ENCODE data around the gene CDH4. TPM values are rescaled to one million over a fixed set of nuclear protein-coding genes. Genes with fewer than 3 reads are reported as not detected.

CDH4 gene
- total and polyA plus RNA-seq, 2 of the 4 experiments (the other 2 are of a cell fraction), result 1.6 to 3.5 TPM

DNA sequence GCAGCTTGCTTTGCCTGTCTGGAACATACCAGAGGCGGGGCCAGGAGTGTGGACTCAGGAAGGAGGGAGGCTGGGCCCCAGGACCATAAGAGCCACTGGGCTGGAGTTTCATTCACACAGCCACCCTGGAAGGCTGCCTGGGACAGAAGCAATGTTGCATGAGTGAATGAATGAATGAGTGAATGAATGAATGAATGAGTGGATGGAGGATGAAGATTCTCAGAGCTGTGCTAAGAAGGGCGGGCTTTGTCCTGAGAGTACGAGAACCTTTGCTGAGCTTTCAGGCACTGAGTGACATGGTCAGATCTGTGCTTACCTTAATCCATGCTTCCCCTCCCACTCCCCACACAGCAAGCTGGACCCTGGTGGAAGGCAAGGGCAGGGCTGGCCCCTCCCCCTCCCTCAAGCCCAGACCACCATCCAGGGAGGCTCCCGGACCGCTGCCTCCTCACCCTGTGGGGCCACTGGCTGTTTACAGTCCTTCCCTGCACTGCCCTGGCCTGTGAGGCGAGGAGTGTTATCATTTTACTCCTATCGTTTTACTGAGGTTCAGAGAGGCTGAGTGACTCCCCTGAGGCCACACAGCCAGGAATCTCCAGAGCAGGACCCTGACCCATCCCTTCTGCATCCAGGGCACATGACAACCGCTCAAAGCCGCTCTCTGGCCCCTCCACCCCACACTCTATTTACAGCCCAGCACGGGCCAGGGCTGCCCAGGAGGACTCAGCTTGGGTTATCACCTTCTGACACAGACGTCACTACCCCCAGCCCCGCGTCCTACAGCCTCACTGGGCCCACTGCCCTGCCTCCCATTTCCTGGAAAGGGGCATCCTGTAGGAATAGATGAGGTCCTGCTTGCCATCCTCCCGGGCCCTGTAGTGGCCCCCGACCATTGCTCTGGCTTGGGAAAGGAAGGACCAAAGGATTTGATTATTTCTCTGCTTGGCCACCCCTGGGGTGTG, 543.9 kb downstream of the CDH4 start:
- no peak for ATAC-seq (ENCODE audit: low read depth)
- TF ChIP-seq MAZ (IDR thresholded peaks at IDR 0.05; ENCODE audit: borderline replicate concordance, low read depth, low read length) (no peak), MAFK (IDR thresholded peaks at IDR 0.05; ENCODE audit: low read depth, low read length) (no peak), MXI1 (IDR thresholded peaks at IDR 0.05; ENCODE audit: borderline replicate concordance, low read depth, low read length) (no peak), BHLHE40 (IDR thresholded peaks at IDR 0.05; ENCODE audit: low read depth, low read length) (no peak), CEBPB (IDR thresholded peaks at IDR 0.05; ENCODE audit: low read depth, low read length) (no peak), RAD21 (IDR thresholded peaks at IDR 0.05; ENCODE audit: low read length) (no peak), SMC3 (IDR thresholded peaks at IDR 0.05; ENCODE audit: low read depth, low read length) (no peak), POLR2A (IDR thresholded peaks at IDR 0.05; ENCODE audit: low read depth, low read length) (no peak), NFE2L2 (IDR thresholded peaks at IDR 0.05; ENCODE audit: low read depth, low read length) (no peak), RCOR1 (IDR thresholded peaks at IDR 0.05; ENCODE audit: insufficient replicate concordance, low read length) (no peak), RFX5 (IDR thresholded peaks at IDR 0.05; ENCODE audit: low read depth, low read length) (no peak), CHD1 (IDR thresholded peaks at IDR 0.05; ENCODE audit: low read depth, low read length) (no peak)
- TF ChIP-seq, protein P1, sequence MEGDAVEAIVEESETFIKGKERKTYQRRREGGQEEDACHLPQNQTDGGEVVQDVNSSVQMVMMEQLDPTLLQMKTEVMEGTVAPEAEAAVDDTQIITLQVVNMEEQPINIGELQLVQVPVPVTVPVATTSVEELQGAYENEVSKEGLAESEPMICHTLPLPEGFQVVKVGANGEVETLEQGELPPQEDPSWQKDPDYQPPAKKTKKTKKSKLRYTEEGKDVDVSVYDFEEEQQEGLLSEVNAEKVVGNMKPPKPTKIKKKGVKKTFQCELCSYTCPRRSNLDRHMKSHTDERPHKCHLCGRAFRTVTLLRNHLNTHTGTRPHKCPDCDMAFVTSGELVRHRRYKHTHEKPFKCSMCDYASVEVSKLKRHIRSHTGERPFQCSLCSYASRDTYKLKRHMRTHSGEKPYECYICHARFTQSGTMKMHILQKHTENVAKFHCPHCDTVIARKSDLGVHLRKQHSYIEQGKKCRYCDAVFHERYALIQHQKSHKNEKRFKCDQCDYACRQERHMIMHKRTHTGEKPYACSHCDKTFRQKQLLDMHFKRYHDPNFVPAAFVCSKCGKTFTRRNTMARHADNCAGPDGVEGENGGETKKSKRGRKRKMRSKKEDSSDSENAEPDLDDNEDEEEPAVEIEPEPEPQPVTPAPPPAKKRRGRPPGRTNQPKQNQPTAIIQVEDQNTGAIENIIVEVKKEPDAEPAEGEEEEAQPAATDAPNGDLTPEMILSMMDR (conservative IDR thresholded peaks at IDR 0.05; ENCODE audit: low read depth, low read length), result no peak
- TF ChIP-seq, protein P2, sequence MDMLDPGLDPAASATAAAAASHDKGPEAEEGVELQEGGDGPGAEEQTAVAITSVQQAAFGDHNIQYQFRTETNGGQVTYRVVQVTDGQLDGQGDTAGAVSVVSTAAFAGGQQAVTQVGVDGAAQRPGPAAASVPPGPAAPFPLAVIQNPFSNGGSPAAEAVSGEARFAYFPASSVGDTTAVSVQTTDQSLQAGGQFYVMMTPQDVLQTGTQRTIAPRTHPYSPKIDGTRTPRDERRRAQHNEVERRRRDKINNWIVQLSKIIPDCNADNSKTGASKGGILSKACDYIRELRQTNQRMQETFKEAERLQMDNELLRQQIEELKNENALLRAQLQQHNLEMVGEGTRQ (IDR thresholded peaks at IDR 0.05; ENCODE audit: low read depth, low read length), result no peak
- TF ChIP-seq, protein P3, sequence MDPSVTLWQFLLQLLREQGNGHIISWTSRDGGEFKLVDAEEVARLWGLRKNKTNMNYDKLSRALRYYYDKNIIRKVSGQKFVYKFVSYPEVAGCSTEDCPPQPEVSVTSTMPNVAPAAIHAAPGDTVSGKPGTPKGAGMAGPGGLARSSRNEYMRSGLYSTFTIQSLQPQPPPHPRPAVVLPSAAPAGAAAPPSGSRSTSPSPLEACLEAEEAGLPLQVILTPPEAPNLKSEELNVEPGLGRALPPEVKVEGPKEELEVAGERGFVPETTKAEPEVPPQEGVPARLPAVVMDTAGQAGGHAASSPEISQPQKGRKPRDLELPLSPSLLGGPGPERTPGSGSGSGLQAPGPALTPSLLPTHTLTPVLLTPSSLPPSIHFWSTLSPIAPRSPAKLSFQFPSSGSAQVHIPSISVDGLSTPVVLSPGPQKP (IDR thresholded peaks at IDR 0.05; ENCODE audit: borderline replicate concordance, low read depth, low read length), result no peak

More for the DNA sequence above, 543.9 kb downstream of the CDH4 start:
- H3K18ac ChIP-seq (ENCODE audit: low read depth, low read length), result no peak overlapping the region
- no peaks in the 10 kb centered on the region for H3K9me1 ChIP-seq (ENCODE audit: insufficient read depth, low read length)
- in situ Hi-C loops (cut with MboI; ENCODE audit: low sequenced_read_pairs) (no loop called here), dilution Hi-C loops (cut with HindIII; ENCODE audit: low sequenced_read_pairs, unreplicated experiment) (no loop called here), intact Hi-C loops (cut with micrococcal nuclease) (no loop called here)
- no peak overlapping the region for H2BK5ac ChIP-seq (ENCODE audit: low read depth, low read length, poor library complexity, severe bottlenecking)
- H2AK9ac ChIP-seq (replicated peaks; ENCODE audit: low read depth, low read length, poor library complexity), result no peak overlapping the region
- H2BK15ac ChIP-seq (ENCODE audit: low read depth, low read length), result no peak overlapping the region
- H3K4me1 ChIP-seq (ENCODE audit: control insufficient read depth, insufficient read depth, low read length), result no peaks in the 10 kb centered on the region
- no peak overlapping the region for H3K4ac ChIP-seq (ENCODE audit: low read depth, low read length)
- H3K56ac ChIP-seq (ENCODE audit: extremely low read depth, insufficient read depth, low read length), result no peak overlapping the region
- no peaks in the 10 kb centered on the region for H4K20me1 ChIP-seq (ENCODE audit: insufficient read depth, low read length)
- no TSS peak for BruUV-seq (replicated peaks)
- ChIA-PET CTCF (no interaction called here), POLR2A (ENCODE audit: unreplicated experiment) (no interaction called here)
- no peak overlapping the region for H4K8ac ChIP-seq (ENCODE audit: low read depth in 2 of 2, low read length in 2 of 2)
- H2AK5ac ChIP-seq (ENCODE audit: low read depth, low read length), result no peak overlapping the region
- H2BK120ac ChIP-seq (ENCODE audit: low read depth, low read length), result no peak overlapping the region
- H3K79me1 ChIP-seq (ENCODE audit: low read depth in 1 of 2, low read length in 2 of 2), result no peaks in the 10 kb centered on the region
- H3K4me3 ChIP-seq (ENCODE audit: insufficient read depth, low read depth, low read length), result no peak overlapping the region
- H3K27me3 ChIP-seq (ENCODE audit: control insufficient read depth, insufficient read depth, low read length), result no peaks in the 10 kb centered on the region; the same call in 1 of the 2 replicates
- no peak overlapping the region for H2AFZ ChIP-seq (replicated peaks; ENCODE audit: low read length, poor library complexity)
- 100% methylated on average over 1 of the region's 15 CpGs; no CpG with 5 or more reads in 1 of the 2 experiments for WGBS, 2 experiments (ENCODE audit: extremely low coverage in 2 of 2, insufficient read length in 1 of 2)
- H3K27ac ChIP-seq (ENCODE audit: insufficient read depth, low read length), result no peak overlapping the region
- no peak overlapping the region for H3K9ac ChIP-seq (ENCODE audit: low read depth, low read length)
- no peak overlapping the region for H3K4me2 ChIP-seq (ENCODE audit: low read depth, low read length)
- H3K14ac ChIP-seq (replicated peaks; ENCODE audit: low read depth, low read length), result no peak overlapping the region
- H4K5ac ChIP-seq (ENCODE audit: low read depth, low read length), result no peak overlapping the region
- no peak overlapping the region for H3K23ac ChIP-seq (ENCODE audit: low read depth, low read length)
- no peak overlapping the region for H2BK20ac ChIP-seq (ENCODE audit: low read depth, low read length)
- H4K91ac ChIP-seq (ENCODE audit: insufficient read depth, low read depth, low read length), result no peak overlapping the region
- DNase-seq, result no peak
- H3K36me3 ChIP-seq (ENCODE audit: control insufficient read depth, insufficient read depth, low read length), result no peaks in the 10 kb centered on the region
- H3K9me3 ChIP-seq (ENCODE audit: control insufficient read depth, insufficient read depth, low read length), result no peaks in the 10 kb centered on the region; the same call in 1 of the 2 replicates

Data from IMR-90 (cell line).